DND-41 (cell line): ENCODE measurements around the gene TREM2.

Experiments used
- CTCF ChIP-seq: IDR thresholded peaks from 2 replicates; pipeline ENCODE4 v1.5.1; 2012; ENCODE audit warnings: borderline replicate concordance, low read length, moderate library complexity, mild to moderate bottlenecking; ENCODE audit not compliant: poor library complexity, severe bottlenecking; ENCODE audit errors: extremely low read depth
- EZH2 ChIP-seq: IDR thresholded peaks from 3 replicates; pipeline ENCODE4 v1.6.1; 2012; ENCODE audit warnings: borderline replicate concordance, low read depth, mild to moderate bottlenecking, moderate library complexity, low read length, inconsistent platforms; ENCODE audit not compliant: severe bottlenecking

GRCh38 chr6:41177695-41178094, 14.8 kb upstream of the TREM2 start:
- TF ChIP-seq CTCF (no peak), EZH2 (no peak)
